Measurements from ENCODE around the gene CCL27.

CCL27 gene

DNA sequence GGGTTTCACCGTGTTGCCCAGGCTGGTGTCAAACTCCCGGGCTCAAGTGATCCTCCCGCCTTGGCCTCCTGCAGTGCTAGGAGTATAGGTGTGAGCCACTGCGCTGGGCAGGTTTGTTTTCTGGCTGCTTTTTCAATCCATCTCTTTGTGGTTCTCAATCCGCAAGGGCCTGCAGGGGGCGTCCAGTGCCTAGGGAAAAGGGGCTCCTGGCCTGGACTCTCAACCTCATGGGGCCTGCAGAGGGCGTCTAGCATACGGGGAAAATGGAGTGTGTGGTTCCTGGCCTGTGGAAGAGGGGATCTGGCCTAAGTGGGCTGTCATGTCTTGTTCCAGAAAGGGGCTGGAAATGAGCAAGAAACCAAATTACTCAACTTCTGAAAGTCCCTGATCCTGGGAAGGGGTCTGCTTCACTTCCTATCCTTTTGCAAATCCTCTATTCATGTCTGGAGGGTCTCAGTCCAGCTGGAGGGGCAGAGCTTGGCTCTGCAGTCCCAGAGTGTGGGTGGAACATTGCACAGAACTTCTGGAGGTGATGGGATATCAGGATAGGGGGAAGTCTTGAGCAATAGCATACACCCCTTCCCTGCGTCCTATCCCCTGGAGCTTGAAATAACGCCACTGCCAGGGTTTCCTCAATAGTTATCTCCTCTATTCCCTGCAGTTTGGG lies 12.7 kb upstream of the CCL27 start:
- peak; percentile 84 for DNase-seq
- peaks cover 27% of the 10 kb centered on the region for H3K36me3 Mint-ChIP-seq (ENCODE audit: low read depth)

DNA sequence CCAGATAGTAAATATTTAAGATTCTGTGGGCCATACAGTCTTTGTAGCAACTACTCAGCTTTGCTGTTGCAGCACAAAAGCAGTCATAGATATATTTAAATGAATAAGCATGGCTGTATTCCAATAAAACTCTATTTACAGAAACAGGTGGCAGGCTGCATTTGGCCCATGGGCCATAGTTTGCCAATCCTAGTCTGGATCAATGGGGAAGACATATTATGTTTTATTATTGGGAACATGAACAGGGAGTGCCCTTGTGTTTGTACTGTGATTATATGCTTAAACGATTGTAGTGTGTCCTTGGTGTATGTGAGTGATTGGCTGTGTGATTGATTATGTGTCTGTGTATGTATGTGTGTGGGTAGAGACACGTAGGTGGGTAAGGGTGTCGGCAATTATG lies 12.0 kb upstream of the CCL27 start:
- H3K4me1 Mint-ChIP-seq: peaks cover 11% of the 10 kb centered on the region
- peaks cover 4% of the 10 kb centered on the region for H3K9me3 Mint-ChIP-seq
- no peak overlapping the region for H3K27ac Mint-ChIP-seq
- no peak for DNase-seq
- H3K4me3 Mint-ChIP-seq: no peak overlapping the region
- H3K27me3 Mint-ChIP-seq (ENCODE audit: low read depth, poor library complexity): no peaks in the 10 kb centered on the region
- H3K36me3 Mint-ChIP-seq (ENCODE audit: low read depth): peaks cover 32% of the 10 kb centered on the region
- TF ChIP-seq, protein P1, sequence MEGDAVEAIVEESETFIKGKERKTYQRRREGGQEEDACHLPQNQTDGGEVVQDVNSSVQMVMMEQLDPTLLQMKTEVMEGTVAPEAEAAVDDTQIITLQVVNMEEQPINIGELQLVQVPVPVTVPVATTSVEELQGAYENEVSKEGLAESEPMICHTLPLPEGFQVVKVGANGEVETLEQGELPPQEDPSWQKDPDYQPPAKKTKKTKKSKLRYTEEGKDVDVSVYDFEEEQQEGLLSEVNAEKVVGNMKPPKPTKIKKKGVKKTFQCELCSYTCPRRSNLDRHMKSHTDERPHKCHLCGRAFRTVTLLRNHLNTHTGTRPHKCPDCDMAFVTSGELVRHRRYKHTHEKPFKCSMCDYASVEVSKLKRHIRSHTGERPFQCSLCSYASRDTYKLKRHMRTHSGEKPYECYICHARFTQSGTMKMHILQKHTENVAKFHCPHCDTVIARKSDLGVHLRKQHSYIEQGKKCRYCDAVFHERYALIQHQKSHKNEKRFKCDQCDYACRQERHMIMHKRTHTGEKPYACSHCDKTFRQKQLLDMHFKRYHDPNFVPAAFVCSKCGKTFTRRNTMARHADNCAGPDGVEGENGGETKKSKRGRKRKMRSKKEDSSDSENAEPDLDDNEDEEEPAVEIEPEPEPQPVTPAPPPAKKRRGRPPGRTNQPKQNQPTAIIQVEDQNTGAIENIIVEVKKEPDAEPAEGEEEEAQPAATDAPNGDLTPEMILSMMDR (IDR thresholded peaks at IDR 0.05): no peak

More for the DNA sequence above, 12.7 kb upstream of the CCL27 start:
- peaks cover 11% of the 10 kb centered on the region for H3K4me1 Mint-ChIP-seq
- TF ChIP-seq, protein P1 (IDR thresholded peaks at IDR 0.05): peak; percentile 76
- H3K4me3 Mint-ChIP-seq: no peak overlapping the region
- no peak overlapping the region for H3K27ac Mint-ChIP-seq
- no peaks in the 10 kb centered on the region for H3K27me3 Mint-ChIP-seq (ENCODE audit: low read depth, poor library complexity)
- H3K9me3 Mint-ChIP-seq: no peaks in the 10 kb centered on the region

DNA sequence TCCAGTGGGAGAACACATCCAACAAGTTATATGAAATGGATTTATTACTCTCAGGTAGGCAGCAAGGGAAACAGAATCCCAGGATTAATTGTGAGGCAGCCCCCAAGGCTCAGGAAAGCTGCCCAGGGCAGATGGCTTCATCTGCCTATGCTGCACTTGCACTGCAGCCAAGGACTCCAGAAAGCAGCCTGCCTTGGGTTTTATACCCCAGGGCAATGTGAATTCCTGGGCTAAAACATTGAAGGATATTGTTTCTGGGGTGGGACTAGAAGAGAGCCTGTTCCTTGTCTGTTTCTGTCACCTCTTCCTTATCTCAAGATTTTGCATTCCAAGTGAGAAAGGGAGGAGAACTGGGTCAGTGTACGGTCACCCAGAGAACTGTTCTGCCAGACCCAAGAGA lies 8.8 kb upstream of the CCL27 start:
- peaks cover 9% of the 10 kb centered on the region for H3K9me3 Mint-ChIP-seq
- no peaks in the 10 kb centered on the region for H3K27me3 Mint-ChIP-seq (ENCODE audit: low read depth, poor library complexity)
- peaks cover 42% of the 10 kb centered on the region for H3K36me3 Mint-ChIP-seq (ENCODE audit: low read depth)
- TF ChIP-seq, protein P1 (IDR thresholded peaks at IDR 0.05): no peak
- no peak for DNase-seq
- peaks cover 23% of the 10 kb centered on the region for H3K4me1 Mint-ChIP-seq
- no peak overlapping the region for H3K4me3 Mint-ChIP-seq
- H3K27ac Mint-ChIP-seq: no peak overlapping the region

DNA sequence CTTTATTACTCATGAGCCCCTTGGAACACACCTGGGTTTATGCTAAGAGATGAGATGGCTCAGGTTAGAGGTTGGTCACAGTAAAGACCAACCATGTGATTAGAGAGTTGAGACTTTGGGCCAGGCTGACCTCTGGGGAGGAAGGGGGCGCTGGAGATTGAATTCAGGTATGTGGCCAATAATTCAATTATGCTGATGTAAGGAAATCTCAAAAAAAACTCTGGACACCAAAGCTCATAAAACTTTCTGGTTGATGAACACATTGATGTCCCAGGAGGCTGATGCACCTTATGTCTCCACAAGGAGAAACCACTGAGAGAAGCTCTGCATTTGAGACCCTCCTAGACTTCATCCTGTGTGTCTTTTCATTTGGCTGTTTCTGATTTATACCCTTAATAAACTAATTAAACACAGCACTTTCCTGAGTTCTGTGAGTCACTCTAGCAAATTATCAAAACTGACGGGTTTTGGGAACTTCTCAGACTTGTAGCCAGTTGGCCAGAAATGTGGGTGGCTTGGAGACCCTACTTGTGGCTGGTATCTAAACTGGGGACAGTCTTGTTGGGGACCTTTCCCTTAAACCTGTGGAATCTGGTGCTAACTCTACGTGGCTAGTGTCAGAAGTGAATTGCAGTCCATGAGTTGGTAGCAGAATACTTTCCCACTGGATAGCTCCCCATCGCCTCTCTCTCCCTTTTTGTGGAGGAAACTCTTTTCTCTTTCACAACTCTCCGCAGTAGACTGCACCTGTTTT lies 7.5 kb upstream of the CCL27 start:
- H3K27me3 Mint-ChIP-seq (ENCODE audit: low read depth, poor library complexity): no peaks in the 10 kb centered on the region

DNA sequence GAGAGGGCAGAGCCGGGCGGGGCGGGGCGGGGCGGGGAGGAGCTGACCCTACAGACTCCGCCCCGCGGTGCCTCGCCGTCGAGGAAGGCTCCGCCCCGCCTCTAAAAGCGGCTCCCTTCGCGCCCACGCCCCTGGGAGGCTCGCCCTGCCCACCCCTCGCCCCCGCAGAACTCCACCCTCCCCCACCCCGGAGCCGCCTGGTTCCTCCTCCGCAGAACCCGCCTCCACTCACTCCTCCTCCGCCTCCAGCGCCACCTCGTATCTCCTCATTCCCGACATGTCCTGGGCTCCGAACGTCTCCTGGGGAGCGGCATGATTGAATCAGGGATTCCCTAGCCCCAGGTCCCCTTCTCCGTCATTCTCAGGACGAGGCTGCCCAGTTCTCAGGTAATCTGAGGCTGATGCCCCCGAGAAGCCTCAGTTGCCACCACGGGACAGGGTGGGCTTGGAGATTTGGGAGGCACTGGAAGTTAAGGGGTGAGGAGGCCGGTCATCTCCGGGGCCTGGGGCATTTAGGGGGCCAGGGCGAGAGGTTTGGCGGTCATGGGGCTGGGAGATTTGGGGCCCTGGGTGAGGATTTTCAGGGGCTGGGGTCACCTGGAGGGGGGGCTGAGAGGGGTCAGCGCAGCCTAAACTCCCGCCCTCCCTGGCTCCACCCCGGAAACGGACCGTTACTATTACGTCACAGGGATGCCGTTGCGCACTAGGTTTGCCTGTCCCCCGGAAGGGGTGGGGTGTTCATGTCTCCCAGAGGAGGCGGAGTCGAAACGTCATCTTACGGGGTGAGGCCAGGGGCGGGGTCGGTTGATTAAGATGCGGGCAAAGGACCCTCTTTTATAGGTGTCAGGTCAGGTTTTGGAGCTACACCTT lies 3.2 kb upstream of the CCL27 start:
- TF ChIP-seq, protein P1 (IDR thresholded peaks at IDR 0.05): no peak
- Mint-ChIP-seq H3K9me3 (peaks cover 9% of the 10 kb centered on the region), H3K36me3 (ENCODE audit: low read depth) (peaks cover 45% of the 10 kb centered on the region), H3K4me3 (peak overlapping the region; percentile 85), H3K4me1 (peaks cover 31% of the 10 kb centered on the region), H3K27ac (peak overlapping the region; percentile 99), H3K27me3 (ENCODE audit: low read depth, poor library complexity) (peaks cover 3% of the 10 kb centered on the region)
- DNase-seq: peak; percentile 92

More for the DNA sequence above, 7.5 kb upstream of the CCL27 start:
- Mint-ChIP-seq H3K4me1 (peaks cover 24% of the 10 kb centered on the region), H3K36me3 (ENCODE audit: low read depth) (peaks cover 42% of the 10 kb centered on the region), H3K9me3 (peaks cover 9% of the 10 kb centered on the region), H3K4me3 (no peak overlapping the region), H3K27ac (peak overlapping the region; percentile 27)
- TF ChIP-seq, protein P1 (IDR thresholded peaks at IDR 0.05): no peak
- DNase-seq: no peak
